Islet precursor cell (in vitro differentiated cells): ENCODE data around the gene TRABD.
A peak's percentile ranks its signal among the peaks of the same experiment; 100 is the strongest.

Experiments
- DNase-seq: peaks from one replicate; pipeline ENCODE4 v3.0.0-alpha.2; 2018

TRABD gene

DNA sequence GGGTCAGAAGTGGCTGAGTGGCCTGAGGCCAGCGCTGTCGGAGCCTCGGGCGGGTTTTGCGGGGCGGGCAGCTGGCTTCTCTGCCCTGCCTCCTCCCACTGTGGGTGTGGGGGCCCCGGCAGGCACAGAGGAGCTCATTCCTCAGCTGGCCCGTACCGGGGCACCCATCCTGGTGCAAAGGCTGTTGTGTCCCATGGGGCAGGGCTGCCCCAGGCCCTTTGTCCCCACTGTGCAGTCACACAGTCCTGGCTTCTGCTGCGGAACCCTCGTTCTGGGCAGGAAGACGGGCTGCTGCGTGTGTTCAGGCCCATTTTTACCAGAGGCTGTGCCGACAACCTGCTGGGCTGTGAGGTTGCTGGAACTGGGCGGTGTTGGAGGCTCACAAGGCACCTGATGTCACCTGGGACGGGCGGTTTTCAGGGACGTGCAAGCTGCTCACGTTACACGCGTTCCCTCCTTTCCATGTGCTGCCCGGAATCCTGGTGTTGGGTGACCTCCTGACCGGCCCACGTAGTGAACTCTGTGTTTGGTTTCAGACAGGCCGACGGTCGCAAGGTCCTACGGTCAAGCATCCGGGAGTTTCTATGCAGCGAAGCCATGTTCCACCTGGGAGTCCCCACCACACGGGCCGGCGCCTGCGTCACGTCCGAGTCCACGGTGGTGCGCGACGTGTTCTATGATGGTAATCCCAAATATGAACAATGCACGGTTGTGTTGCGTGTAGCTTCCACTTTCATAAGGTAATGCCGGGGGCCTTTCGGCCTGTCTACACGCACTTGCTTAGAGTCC is 20.3 kb downstream of the TRABD start:
- no peak for DNase-seq

DNA sequence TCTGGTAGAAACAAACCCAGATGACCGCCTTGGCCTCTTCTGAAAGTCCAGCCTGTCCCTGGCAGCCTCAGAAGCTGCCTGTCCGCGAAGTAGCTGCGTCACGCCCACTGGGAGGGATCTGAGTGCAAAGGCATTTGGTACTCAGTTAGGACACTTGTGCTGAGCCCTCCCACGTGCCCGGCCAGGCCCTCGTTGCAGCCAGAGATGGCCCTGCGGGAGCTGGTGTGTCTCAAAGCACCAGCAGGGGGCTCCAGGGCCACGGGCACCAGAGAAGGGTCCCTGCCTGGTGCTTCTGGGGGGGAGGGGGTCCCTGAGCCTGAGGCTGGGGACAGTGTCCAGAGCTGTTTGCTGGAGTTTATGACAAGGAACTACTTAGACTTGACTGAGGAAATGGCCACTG is 20.9 kb downstream of the TRABD start:
- DNase-seq, result peak; percentile 87

DNA sequence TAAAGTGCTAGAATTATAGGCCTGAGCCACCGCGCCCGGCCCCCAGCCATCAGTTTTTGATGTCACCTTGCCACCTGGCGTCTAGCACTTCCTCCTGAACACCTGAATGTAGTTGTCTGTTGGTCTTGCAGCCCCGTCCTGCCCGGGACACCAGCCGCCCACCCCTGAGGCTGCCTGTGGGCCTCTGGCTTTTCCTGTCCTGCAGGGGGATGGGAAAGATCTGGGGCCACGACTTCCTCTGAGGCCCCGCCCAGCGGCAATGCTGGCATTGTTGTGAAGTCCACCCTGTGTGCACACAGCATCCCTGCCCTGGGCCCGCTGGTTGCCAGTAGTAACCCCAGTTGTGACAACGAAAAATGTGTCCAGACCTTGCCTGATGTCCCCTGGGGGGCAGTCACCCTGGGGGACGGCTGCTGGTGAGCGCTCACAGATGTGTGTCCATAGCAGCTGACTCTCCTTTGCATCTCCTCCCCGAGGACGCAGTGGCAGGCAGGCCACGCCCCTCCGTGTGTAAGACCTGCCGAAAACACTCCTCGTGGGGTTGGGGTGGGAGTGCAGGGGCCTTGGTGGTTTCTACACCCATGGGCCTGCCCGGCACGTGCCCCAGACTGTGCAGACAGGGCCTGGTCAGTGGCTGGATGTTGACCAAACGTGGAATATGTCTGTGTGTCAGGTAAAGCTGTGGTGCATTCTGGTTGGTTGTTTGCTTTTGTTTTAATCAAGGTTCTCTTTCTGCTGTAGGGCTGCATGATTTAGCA is 21.8 kb downstream of the TRABD start:
- no peak for DNase-seq

DNA sequence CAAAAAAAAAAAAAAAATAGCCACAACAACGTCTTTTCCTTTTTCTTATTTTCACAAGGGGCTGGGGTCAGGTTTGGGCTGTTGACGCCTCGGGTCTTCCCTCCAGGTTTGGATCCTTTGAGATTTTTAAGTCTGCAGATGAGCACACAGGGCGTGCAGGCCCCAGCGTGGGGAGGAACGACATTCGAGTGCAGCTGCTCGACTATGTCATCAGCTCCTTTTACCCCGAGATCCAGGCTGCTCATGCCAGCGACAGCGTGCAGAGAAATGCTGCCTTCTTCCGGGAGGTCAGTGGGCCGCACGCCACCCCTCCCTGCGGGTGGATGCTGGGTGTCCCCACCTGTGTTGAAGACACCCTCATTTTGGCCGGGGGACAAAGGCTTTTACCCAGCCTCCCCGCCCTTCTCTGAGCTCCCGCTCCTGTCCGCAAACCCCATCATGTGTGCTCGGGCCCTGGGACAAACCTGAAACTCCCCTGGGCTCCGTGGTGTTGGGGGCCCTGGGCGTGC is 22.8 kb downstream of the TRABD start:
- DNase-seq, result no peak

DNA sequence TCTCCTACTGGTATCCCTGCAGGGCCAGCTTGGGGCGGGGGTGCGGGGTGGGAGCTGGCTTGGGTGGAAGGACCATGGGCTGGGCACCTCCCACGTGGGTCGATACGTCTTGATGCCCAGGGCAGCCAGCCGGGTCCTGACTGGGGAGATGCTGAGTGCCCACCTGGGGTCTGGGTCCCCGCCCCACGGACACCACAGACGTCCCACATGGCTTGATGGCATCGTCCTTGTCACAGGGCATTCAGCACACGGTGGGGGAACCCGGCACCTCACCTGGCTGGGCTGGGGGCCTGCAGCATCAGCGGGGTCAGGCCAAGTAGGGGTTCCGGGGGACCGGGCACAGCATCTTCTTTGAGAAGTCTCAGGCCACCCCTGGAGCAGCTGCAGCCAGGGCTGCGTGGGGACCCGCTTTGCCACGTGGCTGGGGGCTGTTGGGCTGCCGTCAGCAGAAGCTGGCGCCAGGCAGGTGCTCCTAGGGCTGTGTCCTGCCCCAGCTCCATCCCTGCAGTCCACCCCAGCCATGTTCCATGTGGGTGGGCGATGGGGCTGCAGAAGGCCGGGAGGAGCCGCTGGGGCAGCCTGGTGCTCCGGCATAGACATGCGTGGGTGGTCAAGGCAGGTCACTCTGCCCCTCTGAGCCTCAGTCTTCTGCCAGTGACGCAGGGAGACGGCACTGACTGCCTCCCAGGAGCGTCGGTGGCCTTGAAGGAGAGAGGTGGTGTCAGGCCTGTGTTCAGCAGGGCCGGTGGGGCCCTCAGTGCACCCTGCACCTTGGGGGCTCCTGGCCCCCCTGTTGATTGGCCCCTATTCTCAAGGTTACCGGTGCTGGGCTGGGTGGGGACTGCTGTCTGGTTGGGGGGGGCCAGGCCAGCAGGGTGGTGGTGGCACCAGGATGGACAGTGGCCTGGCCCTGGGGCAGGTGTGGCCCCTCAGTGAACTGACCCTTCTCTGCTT is 23.5 kb downstream of the TRABD start:
- DNase-seq, result no peak

DNA sequence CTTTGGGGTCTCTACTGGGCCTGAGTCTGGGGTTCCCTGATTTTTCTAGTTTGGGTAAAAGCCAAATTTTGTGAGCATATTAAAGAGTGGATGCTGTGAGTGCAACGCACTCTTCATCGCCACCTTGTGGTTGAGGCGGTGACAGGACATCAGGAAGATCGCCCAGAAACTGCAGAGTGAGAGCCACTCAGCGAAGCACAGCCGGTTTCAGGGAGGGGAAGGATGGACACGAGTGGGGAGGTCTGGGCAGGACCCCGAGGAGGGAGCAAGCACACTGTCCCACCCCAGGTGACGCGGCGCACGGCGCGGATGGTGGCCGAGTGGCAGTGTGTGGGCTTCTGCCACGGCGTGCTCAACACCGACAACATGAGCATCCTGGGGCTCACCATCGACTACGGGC is 24.2 kb downstream of the TRABD start:
- no peak for DNase-seq

DNA sequence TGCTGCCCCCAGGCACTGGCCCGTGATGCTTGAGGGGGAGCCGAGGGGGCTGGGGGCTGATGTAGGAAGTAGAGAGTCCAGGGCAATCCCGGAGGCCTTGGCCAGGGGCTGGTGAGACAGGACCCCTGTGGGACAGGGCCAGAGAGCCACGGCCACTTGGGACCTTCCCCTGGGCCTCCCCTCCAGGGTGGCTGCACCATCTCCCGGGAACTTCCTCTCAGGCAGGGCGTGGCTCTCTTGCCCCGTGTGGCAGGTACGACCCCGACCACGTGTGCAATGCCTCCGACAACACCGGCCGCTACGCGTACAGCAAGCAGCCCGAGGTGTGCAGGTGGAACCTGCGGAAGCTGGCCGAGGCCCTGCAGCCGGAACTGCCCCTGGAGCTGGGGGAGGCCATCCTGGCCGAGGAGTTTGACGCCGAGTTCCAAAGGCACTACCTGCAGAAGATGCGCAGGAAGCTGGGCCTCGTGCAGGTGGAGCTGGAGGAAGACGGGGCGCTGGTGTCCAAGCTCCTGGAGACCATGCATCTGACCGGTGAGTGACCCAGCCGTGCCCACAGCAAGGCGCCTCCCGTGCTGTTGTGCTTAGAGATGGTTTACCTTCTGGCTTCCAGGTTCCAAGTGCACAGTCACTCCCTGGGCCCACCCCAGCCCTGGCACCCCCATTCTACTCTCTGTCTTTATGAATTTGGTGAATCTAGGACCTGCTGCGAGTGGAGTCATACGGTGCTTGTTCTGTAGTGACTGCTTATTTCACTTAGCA is 24.8 kb downstream of the TRABD start:
- no peak for DNase-seq

DNA sequence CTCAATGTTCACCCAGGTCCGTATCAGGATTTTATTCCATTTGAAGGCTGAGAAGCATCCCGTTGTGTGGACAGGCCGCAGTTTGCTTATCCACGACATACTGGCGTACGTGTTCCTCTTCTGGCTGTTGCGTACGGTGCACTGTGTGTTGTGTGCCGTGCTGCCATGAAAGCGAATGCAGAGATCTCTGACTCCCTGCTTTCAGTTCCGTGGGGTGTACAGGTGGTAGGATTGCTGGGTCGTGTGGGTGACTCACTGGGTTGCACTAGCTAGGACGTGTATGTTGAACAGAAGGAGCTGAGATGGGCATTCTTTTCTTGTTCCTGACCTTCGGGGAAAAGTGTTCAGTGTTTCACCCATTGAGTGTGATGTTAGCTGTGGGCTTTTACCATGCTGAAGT is 25.4 kb downstream of the TRABD start:
- DNase-seq, result no peak

DNA sequence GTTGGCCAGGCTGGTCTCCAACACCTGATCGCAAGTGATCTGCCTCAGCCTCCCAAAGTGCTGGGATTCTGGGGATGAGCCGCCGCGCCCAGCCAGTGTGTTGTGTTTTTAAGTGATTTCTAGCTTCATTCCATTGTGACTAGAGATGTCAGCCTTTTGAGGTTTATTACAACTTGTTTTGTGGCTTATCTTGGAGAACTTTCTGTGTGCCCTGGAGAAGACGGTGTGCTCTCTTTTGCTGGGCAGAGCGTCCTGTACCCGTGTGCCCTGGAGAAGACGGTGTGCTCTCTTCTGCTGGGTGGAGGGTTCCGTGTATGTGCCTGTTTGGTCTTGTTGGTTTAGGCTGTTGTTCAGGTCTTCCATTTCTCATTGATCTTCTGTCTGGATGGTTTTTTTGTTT is 27.6 kb downstream of the TRABD start:
- DNase-seq, result no peak

DNA sequence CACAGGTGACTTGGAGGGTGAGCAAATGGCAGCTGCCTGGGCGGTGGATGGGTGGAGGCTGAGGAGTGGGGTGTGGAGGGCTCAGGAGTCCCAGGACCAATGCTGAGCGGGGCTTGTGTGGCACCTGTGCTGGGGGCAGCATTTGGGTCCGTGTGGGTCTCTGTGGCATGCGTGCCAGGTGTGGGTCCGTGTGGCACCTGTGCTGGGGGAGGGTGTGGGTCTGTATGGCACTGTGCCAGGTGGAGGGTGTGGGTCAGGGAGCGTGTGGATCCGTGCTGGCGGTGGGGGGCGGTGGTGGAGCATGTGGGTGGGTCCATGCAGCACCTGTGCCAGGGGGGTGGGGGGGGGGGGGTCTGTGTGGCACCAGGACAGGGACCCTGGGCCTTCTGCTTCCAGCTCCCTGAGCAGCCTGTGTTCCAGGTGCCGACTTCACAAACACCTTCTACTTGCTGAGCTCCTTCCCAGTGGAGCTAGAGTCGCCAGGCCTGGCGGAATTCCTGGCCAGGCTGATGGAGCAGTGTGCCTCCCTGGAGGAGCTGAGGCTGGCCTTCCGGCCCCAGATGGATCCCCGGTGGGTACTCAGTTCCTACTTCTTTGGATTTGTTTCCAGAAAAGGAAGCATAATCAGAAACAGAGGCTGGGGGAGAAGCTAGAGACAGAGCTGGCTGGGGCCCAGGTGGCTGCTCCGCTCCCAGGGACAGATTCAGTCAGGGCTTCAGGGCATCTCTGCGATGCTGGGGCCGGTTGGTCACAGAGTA is 29.8 kb downstream of the TRABD start:
- no peak for DNase-seq

DNA sequence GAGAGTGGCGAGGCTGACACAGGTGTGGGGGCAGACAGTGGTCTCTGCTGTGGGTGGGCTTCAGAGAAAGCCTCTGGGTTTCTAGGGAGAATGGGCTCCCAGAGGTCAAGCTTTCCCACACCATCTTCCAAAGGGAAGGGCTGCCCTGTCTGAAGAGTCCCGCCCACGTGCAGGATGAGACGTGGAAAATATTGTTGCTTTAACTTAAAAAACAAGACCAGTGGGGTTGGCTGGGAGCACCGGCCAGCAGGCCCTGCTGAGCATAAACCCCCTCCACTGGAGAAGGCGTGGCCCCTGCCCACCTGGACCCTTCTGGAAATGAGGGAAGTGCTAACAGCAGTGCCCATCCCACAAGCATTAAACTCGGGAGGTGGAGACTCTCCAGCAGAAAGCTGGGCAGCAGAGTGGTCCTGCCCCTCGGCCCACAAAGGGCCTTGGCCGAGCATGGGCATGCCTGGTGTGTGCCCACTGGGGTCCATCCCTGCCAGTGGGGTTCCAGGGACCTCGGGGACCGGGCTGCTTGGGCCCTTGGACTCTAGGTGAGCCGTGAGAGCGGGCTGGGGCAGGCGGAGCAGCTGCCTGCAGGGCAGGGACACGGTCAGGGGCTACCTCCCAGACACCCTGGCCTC is 30.5 kb downstream of the TRABD start:
- DNase-seq, result no peak

DNA sequence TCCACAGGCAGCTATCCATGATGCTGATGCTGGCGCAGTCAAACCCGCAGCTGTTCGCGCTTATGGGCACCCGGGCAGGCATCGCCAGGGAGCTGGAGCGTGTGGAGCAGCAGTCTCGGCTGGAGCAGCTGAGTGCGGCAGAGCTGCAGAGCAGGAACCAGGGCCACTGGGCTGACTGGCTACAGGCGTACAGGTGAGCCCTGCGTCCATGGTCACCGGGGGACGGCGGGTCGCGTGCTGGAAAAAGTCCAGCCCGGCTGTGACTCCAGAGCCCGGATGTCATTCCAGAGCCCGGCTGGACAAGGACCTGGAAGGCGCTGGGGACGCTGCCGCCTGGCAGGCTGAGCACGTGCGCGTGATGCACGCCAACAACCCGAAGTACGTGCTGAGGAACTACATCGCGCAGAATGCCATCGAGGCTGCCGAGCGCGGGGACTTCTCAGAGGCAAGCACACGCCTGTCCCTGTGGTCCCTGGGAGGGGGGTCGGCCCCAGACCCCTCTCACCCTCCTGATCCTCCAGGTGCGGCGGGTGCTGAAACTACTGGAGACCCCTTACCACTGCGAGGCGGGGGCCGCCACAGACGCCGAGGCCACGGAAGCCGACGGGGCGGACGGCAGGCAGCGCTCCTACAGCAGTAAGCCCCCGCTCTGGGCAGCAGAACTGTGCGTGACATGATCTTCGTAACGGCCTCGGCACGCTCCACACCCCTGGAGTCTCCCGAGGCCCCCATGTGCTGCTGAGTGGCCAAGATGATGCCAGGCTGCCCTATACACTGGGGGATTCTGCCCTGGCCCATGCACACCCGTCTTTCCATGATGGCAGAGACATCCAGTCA is 31.2 kb downstream of the TRABD start:
- DNase-seq, result no peak

DNA sequence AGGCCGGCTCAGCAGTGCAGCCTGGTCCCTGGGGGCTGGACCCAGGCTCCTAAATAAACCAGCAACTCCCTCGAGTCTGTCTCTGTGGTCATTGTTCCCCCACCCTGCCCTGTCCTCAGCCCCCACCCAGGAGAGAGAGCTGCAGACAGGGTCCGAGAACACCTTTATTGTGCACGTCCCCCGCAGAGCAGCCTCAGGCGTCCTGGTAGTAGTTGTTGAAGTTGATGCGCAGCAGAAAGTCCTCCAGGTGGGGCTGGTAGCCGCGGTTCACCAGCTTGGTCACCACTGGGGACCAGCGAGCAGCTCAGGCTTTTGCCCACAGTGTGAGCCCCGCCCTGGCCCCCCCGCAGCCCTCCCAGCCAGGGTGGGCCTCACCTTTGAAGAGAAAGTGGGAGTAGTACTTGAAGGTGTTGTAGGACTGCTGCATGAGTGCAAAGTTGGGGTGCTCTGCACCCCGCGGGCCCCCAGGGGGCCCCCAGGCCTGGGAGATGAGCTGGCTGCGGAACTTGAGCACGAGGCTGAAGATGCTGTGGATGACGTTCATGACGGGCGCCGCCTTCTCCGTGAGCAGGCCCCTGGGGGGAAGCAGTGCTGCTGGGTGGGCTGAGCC is 31.9 kb downstream of the TRABD start:
- no peak for DNase-seq

DNA sequence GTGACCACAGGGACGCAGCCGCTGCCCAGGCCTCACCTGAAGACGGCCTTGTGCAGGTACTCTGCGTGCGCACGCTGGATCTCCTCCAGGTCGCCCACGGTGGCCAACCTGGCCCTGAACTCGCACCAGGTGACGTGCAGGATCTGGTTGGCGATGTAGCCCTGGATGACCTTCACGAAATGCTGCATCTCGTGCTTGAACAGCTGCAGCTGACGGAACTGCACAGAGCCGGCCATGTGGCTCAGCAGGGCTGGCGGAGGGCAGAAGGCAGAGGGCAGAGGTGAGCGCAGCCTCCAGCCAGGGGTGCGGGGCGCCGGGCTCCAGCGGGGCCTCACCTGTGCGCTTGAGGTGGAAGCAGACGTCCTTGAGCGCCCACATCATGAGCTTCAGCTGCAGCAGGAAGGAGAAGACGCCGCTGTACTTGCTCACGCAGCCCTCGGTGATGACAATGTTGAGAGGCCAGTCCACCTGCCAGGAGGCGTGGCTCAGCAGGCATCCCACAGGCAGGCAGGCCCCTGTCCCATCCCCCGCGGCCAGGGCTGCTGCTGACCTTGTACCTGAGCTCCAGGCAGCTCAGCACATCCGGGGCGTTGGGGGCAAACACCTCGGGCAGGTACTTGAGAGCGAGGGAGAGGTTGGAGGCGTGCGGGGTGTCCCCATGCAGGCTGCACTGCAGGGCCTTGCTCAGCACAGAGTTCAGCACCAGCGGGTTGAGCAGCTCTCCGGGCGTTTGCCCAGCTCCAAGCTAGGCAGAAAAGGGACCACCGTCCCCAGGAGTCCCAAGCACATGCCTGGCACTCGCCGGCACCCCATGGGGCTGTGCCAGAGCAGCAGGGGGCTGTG is 32.7 kb downstream of the TRABD start:
- no peak for DNase-seq

DNA sequence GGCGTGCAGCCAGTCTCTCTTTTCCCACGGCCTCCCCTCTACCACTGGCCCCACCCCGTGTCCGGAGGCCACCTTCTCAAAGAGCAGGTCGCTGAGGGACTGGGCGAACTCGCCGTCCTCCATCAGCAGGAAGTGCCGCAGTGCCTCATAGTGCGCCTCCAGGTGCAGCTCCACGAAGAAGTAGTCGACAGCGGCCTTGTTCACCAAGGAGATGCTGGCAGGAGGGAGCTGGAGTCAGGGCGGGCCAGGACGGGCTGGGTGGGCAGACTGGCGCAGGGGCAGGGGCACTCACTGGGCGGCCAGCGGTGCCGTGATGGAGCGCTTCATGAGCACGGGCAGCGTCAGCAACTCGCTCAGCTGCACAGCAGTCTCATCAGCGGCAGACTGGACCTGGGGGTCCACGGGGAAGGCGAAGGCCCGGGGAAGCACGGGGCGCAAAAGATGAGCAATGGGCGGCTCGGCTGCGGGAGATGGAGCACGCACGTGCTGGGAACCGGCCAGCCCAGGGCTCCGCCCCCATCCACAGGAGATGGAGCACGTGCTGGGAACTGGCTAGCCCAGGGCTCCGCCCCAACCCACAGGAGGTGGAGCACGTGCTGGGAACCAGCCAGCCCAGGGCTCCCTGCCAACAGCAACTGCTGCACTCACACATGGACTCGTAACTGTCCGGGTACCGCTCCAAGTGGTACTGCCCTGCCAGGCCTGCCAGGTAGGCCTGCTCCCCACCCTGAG is 33.4 kb downstream of the TRABD start:
- DNase-seq, result peak; percentile 72

DNA sequence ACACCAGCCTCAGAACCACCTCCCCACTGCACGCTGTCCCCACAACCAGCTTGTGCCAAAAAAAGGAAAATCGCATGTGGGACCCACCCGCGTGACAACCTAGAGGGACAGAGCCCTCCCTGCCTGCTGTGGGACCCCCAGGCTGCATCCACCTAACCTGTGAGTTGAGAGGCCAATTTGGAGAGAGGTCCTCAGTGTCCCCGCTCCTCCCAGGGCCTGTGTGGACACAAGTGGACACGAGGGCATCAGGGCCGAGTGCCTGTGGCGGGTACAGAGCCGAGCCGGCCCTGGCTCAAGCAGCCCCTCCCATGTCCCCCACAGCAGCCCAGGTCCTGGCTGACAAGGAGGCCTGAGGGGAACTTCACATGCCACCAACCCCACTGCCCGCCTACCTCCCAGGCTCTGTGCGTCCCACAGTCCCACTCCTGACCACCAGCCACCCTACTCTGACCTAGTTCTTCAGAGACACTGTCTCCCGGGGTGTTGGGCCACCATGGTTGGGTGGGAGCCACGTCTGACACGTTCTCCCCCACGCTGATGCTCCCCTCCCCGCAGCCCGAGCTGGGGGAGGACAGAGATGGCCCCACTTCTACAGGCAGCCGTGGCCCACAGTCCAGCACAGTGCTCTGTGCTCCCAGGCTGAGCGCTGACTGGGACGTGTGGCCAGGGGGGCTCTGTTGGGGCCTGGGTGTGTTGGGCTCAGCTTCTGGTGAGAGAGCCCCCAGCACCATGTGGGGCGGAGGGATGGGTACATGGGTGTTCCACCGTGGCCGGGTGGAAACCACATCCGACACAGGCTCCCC is 34.3 kb downstream of the TRABD start:
- peak; percentile 35 for DNase-seq
